Tibial nerve (tissue), 4 donors: ENCODE measurements around the gene DOCK1. TPM values are rescaled to one million over a fixed set of nuclear protein-coding genes. Genes with fewer than 3 reads are reported as not detected.

Experiments used
- DNase-seq, 2 donors: peaks; one replicate each; pipeline ENCODE4 v3.0.0-alpha.2; 2019; ENCODE audit warnings: low spot score in 2 of 2
- H3K27ac ChIP-seq, 4 donors: fragments of 200-600 bp; sonication (generic) in 3 of 4; one replicate each; pipeline ENCODE4 v1.5.1; 2017 to 2019; ENCODE audit warnings: mild to moderate bottlenecking in 1 of 4
- H3K27me3 ChIP-seq, 2 donors: fragments of 200-600 bp; sonication (generic) in 1 of 2; one replicate each; pipeline versions ENCODE4 v1.5.1 to v1.6.0; 2017 to 2019
- H3K36me3 ChIP-seq, 3 donors: fragments of 200-600 bp; sonication (generic); one replicate each; pipeline ENCODE4 v1.5.1; 2018 to 2019
- H3K4me1 ChIP-seq, 4 donors: fragments of 200-600 bp; sonication (generic) in 3 of 4; one replicate each; pipeline ENCODE4 v1.5.1; 2017 to 2019
- H3K4me3 ChIP-seq, 4 donors: fragments of 200-600 bp; sonication (generic) in 3 of 4; one replicate each; pipeline ENCODE4 v1.5.1; 2017 to 2019; ENCODE audit warnings: mild to moderate bottlenecking in 1 of 4, moderate library complexity in 1 of 4
- H3K9me3 ChIP-seq, 4 donors: fragments of 200-600 bp; sonication (generic) in 3 of 4; one replicate each; pipeline ENCODE4 v1.5.1; 2017 to 2019
- EP300 ChIP-seq, 2 donors: sonication (generic); formaldehyde crosslinking; IDR thresholded peaks; one replicate each; pipeline ENCODE4 v1.6.1; 2017; ENCODE audit warnings: antibody characterized with exemption in 2 of 2, mild to moderate bottlenecking in 1 of 2
- POLR2A ChIP-seq, 2 donors: fragments of 450-650 bp; IDR thresholded peaks; one replicate each; pipeline ENCODE4 v1.6.1; 2017; ENCODE audit warnings: antibody characterized with exemption in 2 of 2, mild to moderate bottlenecking in 2 of 2, moderate library complexity in 2 of 2
- WGBS, 2 donors: methylation state at CpG; one replicate each; pipeline ENCODE4 v1.1.5; 2018; 5-methylcytosine and 5-hydroxymethylcytosine counted together
- total RNA-seq, 4 donors: library from RNA; depleted of rRNA; stranded (reverse); fragments of >200 nt; gene quantifications; one replicate each; pipeline ENCODE4 v1.1.0, GENCODE V29; 2016
- TF ChIP-seq, protein P1 (sequence below), 5 experiments: fragments of 200-600 bp in 3 of 5; fragments of 450-650 bp in 2 of 5; sonication (generic) in 3 of 5; IDR thresholded peaks; one replicate each; pipeline ENCODE4 v1.5.1; 2016 to 2019; ENCODE audit warnings: antibody characterized with exemption in 5 of 5, mild to moderate bottlenecking in 3 of 5, moderate library complexity in 2 of 5

DOCK1 gene
- total RNA-seq, 4 donors from 2014 or later, result 57.3 to 76.7 (median 63.7) TPM

DNA sequence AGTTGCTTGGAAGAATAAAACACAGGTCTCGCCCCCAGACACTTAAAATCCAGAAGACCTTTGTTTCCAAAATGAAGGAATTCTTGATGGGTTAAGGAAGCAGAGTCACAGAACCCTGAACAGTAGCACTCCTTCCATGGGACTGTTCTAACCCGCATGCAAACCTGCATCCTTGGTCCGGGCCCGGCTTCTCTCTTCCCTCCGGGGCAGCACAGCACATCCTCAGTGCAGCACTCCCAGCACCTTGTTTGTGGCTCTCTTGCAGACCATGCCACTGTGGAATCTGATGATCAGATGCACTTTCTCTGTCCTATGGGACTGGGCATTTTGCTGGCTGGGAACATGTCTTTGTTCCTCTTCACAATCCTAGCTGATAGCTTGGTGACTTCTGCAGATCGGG, 257.6 kb downstream of the DOCK1 start:
- Histone ChIP-seq H3K9me3 (no peaks in the 10 kb centered on the region), H3K36me3 (no peaks in the 10 kb centered on the region), H3K4me3 (no peak overlapping the region), H3K4me1 (peaks cover 0 to 16% (median 0%) of the 10 kb centered on the region in 4 donors), H3K27ac (no peak overlapping the region), H3K27me3 (no peaks in the 10 kb centered on the region)
- no peak for DNase-seq
- WGBS, 2 donors, result 94 to 99% methylated on average over 6 of the region's 6 CpGs
- no peak for TF ChIP-seq POLR2A (IDR thresholded peaks at IDR 0.05)
- TF ChIP-seq EP300 (IDR thresholded peaks at IDR 0.05), result no peak
- TF ChIP-seq, protein P1, sequence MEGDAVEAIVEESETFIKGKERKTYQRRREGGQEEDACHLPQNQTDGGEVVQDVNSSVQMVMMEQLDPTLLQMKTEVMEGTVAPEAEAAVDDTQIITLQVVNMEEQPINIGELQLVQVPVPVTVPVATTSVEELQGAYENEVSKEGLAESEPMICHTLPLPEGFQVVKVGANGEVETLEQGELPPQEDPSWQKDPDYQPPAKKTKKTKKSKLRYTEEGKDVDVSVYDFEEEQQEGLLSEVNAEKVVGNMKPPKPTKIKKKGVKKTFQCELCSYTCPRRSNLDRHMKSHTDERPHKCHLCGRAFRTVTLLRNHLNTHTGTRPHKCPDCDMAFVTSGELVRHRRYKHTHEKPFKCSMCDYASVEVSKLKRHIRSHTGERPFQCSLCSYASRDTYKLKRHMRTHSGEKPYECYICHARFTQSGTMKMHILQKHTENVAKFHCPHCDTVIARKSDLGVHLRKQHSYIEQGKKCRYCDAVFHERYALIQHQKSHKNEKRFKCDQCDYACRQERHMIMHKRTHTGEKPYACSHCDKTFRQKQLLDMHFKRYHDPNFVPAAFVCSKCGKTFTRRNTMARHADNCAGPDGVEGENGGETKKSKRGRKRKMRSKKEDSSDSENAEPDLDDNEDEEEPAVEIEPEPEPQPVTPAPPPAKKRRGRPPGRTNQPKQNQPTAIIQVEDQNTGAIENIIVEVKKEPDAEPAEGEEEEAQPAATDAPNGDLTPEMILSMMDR (IDR thresholded peaks at IDR 0.05), result no peak

DNA sequence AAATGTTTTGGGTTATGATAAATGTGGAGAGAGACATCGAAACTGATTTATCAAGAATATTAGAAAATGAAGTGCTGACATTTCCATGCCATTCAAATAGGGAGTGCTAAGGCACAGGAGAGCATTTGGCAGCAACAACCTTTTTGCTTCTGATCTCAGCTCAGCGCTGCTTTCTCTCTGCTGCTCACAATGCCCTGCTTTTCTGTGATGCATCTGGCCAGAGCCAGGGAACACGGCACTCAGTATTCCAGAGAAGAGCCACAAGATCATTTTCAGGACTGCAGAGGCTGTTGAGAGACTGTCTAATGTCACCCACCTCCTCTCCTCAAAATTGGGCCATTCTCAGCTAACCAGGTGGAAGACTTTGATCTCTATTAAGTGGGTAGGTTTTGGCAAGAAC, 263.0 kb downstream of the DOCK1 start:
- no peak for DNase-seq
- 75 to 80% methylated on average over 3 of the region's 3 CpGs for WGBS, 2 donors
- Histone ChIP-seq H3K4me1 (peaks cover 0 to 3% (median 0%) of the 10 kb centered on the region in 4 donors), H3K4me3 (no peak overlapping the region), H3K27me3 (no peaks in the 10 kb centered on the region), H3K27ac (no peak overlapping the region), H3K9me3 (no peaks in the 10 kb centered on the region), H3K36me3 (peaks cover 0 to 7% (median 0%) of the 10 kb centered on the region in 3 donors)
- no peak for TF ChIP-seq POLR2A (IDR thresholded peaks at IDR 0.05)
- no peak for TF ChIP-seq EP300 (IDR thresholded peaks at IDR 0.05)
- TF ChIP-seq, protein P1 (IDR thresholded peaks at IDR 0.05), result no peak

DNA sequence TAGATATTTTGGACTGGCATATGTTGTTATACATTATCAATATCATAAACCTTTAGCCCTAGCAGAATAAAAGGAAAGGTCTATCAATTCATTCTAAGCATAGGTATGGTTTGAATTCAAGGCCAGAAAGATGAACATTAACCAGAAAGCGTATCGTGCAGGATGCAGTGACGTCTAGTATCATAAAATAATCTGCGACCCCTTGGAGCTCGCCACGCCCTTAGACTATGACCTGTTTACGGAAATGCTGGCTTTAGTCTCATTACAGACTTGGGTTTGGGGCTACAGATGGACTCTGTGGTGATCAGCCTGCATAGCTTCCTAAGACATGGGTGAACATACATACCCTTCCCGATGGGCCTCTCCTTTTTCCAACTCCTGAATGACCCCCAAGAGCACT, 269.6 kb downstream of the DOCK1 start:
- WGBS, 2 donors, result 95 to 97% methylated on average over 8 of the region's 8 CpGs

DNA sequence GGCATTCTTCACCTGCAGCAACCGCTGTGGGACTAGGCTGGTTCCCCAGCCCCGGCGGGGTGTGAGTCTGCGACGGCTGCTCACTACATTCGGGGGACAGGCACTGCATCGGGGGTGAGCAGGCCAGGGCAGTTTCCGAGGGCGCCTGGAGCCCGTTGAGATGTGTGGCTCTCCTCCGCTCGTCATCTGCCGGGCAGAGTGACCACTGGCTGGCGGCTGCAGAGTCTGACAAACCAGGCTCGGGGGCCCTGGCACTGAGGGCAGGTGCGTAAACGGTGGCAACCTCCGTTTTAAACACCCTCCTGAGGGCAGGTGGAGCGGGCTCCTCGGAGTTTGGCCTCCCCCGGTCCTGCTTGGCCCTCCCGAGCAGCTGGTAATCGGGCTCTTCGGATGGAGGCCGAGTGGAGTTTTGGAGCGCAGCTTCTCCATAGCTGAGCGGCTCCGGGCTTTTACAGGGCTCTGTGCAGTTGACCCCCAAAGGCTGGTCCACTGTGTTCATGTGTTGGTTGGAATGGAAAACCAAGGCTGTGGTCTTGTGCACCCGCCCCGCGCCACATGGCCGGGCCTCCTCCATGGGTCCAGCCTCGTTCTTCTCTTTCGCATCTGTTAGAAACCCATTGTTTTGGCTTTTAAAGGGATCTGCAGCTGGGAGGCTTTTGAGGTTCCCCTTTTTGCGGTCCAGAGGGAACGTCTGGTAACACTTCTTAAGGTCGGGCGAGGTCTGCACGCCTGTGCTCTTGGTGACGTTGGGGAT, 270.3 kb downstream of the DOCK1 start:
- no peak for DNase-seq
- WGBS, 2 donors, result 93 to 95% methylated on average over 40 of the region's 40 CpGs
- Histone ChIP-seq H3K9me3 (no peaks in the 10 kb centered on the region), H3K27me3 (no peaks in the 10 kb centered on the region), H3K27ac (no peak overlapping the region), H3K36me3 (peaks cover 0 to 50% (median 0%) of the 10 kb centered on the region in 3 donors), H3K4me3 (no peak overlapping the region), H3K4me1 (no peaks in the 10 kb centered on the region)
- TF ChIP-seq, protein P1 (IDR thresholded peaks at IDR 0.05), result no peak
- no peak for TF ChIP-seq EP300 (IDR thresholded peaks at IDR 0.05)
- no peak for TF ChIP-seq POLR2A (IDR thresholded peaks at IDR 0.05)

More for the DNA sequence above, 269.6 kb downstream of the DOCK1 start:
- no peak for DNase-seq
- Histone ChIP-seq H3K4me3 (no peak overlapping the region), H3K27ac (no peak overlapping the region), H3K4me1 (no peaks in the 10 kb centered on the region), H3K27me3 (no peaks in the 10 kb centered on the region), H3K36me3 (peaks cover 0 to 50% (median 0%) of the 10 kb centered on the region in 3 donors), H3K9me3 (no peaks in the 10 kb centered on the region)
- TF ChIP-seq, protein P1 (IDR thresholded peaks at IDR 0.05), result no peak
- no peak for TF ChIP-seq EP300 (IDR thresholded peaks at IDR 0.05)
- TF ChIP-seq POLR2A (IDR thresholded peaks at IDR 0.05), result no peak

DNA sequence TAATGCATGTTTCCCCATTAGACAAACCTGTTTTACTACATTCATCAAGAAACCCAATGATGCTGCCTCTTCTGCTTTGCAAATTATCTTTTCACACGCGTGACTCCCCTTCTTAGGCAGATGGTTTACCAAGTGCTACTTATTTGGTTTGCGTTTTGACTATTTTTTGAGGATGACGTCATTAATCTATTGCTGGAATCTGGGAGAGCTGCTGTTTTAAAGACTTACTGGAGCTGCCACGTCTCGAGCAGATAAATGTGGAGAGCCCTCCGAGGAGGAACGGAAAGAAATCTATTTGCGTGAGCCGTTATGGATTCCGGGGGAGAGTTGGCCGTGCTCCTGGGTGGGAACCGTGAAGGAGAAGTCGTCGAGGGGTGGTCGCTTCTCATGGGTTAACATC, 271.4 kb downstream of the DOCK1 start:
- Histone ChIP-seq H3K27ac (no peak overlapping the region), H3K9me3 (no peaks in the 10 kb centered on the region), H3K4me1 (no peaks in the 10 kb centered on the region), H3K36me3 (peaks cover 0 to 50% (median 0%) of the 10 kb centered on the region in 3 donors), H3K27me3 (no peaks in the 10 kb centered on the region), H3K4me3 (no peak overlapping the region)
- TF ChIP-seq, protein P1 (IDR thresholded peaks at IDR 0.05), result no peak
- TF ChIP-seq EP300 (IDR thresholded peaks at IDR 0.05) (no peak), POLR2A (IDR thresholded peaks at IDR 0.05) (no peak)
- no peak for DNase-seq
- WGBS, 2 donors, result 82 to 86% methylated on average over 16 of the region's 16 CpGs
